Measurements from ENCODE around the gene ROGDI.
A peak's percentile ranks its signal among the peaks of the same experiment; 100 is the strongest.
"Not testable (repeated sequence)": the region's sequence is repeated elsewhere in the genome, so short reads cannot be mapped to it uniquely, and the experiment has no call there.

ROGDI gene

DNA sequence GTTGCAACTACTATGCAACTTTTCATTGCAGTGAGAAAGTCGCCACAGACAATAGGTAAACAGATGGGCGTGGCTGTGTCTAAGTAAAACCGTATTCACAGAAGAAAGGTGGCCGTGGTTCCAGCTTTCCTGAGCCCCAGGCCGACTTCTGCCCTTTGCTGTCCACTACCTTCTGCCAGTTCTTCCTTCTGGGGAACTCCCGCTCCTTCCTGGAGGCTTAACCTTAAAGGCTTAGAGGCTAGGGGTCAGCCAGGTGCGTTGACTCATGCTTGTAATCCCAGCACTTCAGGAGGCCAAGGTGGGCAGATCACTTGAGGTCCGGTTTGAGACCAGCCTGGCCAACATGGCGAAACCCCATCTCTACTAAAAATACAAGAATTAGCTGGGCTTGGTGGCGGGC is 12.2 kb downstream of the ROGDI start:
- DNase-seq: no peak

DNA sequence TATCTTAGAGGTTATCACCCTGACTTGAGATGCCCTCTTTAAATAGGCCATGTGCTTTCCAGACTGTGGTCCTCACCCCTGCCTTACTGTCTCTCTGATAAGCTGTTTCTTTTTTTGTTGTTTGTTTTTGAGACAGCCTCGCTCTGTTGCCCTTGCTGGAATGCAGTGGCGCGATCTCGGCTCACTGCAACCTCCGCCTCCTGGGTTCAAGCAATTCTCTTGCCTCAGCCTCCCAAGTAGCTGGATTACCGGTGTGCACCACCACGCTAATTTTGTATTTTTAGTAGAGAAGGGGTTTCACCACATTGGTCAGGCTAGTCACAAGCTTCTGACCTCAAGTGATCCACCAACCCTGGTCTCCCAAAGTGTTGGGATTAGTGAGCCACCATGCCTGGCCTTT is 13.5 kb downstream of the ROGDI start:
- DNase-seq: no peak

DNA sequence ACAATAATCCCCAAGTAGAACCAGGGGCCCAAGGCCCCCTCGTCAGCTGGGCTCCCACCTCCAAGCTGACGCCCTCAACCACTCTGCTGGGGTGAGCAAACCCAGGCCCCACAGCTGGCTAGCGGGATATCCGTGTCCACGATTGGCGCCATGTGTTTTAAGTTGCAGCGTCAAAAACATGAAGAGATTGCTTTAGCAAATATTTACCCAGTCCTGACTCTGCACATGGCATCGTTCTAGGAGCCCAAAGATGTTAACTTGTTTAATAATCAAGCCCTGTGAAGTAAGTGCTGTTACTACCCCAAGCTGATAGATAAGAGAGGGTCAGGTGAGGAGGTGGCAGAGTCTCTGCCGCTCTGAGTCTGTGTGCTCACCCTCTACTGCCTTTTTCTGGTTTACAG is 13.9 kb downstream of the ROGDI start:
- no peak for DNase-seq

DNA sequence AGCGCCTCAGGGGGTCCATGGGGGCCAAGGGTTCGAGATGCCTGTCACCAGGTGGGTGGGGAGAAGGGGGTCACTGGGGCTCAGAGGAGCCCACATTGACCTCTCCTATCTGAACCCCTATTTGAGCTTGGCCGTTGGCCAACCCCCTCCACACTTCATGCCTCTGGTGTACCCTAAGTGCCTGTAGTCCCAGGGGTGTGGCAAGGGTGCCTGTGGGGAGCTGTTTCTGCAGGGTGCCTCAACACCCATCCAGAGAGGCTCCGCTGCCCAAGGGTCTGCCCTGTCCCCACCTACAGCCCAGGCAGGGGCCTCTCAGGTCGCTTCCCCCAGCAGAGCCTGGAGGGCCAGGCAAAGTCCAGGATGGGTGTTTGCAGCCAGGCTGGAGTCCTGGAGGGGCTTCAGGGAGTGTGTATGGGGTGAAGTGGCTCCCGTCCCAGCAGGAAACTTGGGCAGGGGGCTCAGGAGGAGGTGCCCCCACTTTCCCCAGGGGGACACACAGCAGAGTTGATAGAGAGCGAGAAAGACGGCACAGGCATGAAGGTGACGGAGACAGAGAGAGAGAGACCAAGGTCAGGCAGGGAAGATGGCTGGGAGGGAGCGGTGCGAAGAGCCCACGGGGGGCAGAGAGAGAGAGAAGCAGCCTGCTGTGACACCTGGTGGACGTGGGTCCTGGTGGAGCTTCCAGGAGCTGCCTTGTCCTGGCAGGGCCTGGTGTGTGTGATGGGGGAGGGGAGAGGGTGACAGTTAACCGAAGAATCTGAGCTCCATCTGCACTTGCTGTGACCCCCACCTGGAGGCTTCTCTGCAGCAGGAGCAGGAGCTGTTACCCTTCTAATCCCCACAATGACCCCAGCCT is 14.6 kb downstream of the ROGDI start, which contains the start of gene SEPTIN12:
Gene SEPTIN12, minus strand, starts transcription at position 719 of the 856 bp plus-strand sequence. Its CDS starts 700 bp downstream, at position 19.
- no peak for DNase-seq

DNA sequence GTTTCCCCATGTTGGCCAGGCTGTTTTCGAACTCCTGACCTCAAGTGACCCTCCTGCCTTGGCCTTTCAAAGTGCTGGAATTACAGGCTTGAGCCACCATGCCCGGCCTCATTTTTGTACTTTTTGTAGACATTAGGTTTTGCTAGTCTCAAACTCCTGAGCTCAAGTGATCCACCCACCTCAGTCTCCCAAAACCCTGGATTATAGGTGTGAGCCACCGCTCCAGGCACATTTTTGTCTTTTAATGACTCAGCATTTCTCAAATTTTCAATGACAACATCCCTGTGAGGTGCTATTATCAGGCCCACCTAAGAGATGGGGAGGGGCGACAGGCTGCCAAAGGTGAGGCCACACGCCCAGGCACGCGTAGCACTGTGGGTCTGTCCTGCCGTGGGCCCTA is 15.4 kb downstream of the ROGDI start:
- DNase-seq: no peak

DNA sequence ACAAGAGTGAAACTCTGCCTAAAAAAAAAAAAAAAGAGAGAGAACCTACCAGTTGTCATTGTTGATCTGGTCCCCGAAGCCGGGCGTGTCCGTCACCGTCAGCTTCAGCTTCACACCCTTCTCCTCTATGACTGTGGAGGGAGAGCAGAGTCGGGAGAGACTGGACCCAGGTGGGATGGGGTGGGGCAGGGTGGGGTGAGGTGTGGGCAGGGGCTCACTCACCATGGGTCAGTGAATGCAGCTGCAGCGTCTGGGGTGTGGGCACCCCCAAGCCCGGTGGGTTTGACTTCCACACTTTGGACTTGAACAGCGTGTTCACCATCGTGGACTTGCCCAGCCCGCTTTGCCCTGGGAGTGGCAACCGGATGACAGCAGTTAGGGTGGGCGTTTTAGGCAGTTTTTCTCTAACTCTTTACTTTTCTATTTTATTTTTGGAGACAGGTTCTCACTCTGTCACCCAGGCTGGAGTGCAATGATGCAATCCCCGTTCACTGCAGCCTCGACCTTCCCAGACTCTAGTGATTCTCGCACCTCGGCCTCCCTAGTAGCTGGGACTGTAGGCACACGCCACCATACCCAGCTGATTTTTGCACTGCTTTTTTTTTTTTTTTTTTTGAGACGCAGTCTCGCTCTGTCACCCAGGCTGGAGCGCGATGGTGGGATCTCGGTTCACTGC is 16.5 kb downstream of the ROGDI start:
- no peak for DNase-seq

DNA sequence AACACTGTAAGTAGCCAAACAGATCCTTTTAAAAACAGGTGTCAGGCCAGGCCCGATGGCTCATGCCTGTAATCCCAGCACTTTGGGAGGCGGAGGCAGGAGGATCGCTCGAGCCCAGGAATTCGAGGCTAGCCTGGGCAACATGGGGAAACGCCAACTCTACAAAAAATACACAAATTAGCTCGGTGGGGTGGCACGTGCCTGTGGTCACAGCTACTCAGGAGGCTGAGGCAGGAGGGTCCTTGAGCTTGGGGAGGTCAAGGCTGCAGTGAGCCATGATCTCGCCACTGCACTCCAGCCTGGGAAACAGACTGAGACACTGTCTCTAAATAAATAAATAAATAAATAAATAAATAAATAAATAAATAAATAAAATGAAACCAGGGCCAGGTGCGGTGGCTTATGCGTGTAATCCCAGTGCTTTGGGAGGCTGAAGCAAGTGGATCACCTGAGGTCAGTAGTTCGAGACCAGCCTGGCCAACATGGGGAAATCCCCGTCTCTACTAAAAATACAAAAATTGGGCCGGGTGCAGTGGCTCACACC is 17.9 kb downstream of the ROGDI start:
- not testable (repeated sequence) for DNase-seq

DNA sequence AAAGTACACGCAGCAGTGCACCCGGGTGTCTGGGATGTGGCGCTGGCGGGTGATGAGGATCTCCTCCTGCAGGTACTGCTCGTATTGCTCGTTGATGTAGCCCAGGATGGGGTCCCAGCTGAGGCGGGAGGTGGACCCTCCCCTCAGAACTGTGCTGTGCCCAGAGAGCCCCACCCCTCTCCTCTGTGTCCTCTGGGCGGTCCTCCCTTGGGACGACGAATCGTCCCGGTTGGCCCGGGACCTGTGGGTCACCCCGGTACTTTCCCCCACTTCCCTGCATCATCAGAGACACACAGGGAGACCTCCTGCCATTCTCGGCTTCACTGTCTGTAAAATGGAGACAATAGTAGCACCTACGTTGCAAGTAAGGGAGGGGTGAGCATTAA is 18.5 kb downstream of the ROGDI start:
- DNase-seq: no peak

DNA sequence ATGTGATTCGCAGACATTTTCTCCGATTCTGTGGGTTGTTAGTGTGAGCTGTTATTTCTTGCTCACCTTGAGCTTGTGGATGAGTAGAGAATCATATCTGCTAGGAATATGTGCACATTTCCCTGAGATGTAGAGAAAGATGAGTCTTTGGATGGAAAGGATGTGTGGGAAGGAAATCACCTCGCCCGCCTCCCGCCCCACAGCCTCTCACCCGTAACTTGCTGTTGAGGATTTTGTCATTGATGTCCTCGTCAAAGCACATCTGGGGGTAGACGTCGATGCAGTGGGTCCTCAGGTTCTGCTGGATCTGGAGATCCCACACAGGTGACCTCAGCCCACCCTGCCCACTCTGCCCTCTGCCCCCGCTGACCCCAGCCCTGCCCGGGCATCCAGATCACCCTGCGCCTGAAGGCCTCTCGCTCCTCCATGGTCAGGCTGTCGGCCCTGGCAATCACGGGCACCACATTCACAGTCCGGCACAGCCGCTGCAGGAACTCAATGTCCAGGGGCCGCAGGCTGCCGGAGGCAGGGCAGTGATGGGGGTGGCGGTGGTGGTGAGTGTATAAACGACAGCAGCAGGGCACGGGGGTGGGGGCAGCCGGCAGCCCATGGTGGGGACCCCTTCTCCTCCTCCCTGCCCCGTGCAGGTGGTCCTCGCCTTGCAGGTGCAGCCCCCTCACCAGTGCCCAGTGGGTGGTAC is 19.0 kb downstream of the ROGDI start:
- DNase-seq: no peak

DNA sequence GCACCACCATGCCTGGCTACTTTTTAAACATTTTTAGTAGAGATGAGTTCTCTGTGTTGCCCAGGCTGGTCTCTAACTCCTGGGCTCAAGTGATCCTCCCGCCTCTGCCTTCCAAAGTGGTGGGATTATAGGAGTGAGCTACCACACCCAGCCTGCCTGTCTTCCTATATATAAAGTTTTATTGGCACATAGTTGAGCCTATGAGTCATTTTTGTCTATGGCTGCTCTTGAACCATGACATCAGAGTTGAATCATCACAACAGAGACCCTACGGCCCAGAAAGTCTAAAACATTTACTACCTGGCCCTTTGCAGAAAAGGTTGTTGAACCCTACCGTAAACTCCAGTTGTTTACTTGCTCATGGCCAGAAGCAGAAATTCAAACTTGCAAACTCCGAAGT is 22.2 kb downstream of the ROGDI start:
- DNase-seq: no peak

DNA sequence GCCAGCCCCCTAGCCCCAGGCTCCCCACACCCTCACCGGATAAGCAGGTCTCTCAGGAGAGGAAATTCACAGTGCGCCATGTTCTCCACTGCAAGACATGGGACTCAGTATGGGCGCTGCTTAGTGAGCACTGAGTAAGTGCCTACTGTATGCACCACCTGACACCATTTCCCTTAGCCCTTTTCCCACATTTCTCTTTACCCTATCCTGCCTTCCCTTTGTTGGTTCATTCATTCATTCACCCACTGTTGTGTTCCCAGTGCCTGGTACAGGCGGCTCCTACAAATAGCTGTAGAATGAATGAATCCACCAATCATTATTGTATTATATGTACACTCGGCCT is 24.4 kb downstream of the ROGDI start:
- DNase-seq: no peak

DNA sequence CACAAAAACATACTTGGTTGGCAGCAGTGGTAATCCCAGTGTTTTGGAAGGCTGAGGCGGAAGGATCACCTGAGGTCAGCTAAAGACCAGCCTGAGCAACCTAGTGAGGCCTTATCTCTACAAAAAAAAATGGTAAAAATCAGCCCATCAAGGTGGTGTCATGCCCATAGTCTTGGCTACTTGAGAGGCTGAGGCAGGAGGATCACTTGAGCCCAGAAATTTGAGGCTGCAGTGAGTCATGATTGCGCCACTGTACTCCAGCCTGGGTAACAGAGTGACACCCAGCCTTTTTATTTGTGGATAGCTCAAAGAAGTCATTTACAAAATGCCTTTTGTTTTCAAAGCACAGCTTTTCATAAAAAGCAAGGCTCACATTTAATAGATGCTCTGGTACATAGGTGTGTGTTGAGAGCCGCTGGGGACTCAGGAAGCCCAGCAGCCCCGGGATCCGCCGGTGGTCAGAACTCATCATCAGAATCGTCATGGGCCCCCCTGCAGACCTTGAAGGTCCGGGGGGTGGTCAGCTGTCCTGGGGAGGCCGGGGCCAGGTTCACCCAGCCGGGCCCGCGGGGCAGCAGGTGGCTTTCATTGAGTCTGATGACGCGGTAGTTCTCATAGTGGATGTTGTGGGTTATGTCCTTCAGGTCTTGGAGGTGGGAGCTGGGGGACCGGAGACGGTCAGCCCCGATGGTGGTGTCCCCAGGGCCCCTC is 24.9 kb downstream of the ROGDI start:
- DNase-seq: no peak

DNA sequence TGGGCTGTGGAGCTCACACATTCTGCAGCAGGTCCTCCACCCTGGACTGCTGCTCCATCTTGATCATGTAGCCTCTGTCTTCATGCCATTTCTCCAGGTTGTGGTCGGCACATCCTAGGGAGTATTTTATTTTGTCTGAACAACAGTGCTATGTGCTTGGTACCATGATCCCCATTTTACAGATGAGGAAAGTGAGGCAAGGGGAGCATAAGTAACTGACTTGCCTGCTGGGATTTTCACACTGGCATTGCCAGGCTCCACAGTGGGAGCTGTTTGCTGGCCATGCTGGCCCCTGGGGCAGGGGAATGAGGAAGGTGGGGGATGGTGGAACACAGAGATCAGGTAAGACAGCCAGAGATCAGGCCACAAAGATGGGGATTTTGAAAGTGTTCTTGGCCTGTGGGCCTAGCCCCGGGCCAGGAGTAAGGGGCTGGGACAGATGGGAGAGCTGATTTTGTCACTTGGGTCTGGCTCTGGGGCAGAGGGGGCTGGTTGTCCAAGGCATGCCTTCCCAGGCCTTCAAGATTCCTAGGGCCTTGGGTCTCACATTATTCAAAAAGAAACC is 26.2 kb downstream of the ROGDI start:
- no peak for DNase-seq

DNA sequence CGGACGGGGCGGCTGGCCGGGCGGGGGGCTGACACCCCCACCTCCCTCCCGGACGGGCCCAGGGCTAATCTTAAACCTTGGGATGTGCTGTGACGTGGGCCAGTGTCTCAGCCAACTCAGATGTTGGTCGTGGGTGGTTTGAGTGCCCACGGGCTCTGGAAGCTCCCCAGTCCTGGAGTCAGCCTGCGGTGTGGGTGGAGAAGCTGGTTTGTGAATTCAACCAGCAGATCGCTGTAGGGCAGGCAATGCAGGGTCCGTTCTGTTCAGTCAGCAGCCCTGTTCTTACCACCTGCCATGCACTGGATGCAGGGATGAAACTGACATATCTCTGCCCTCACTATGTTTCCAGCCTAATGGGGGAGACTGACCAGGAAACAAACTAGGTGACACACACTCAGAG is 27.4 kb downstream of the ROGDI start:
- no peak for DNase-seq

DNA sequence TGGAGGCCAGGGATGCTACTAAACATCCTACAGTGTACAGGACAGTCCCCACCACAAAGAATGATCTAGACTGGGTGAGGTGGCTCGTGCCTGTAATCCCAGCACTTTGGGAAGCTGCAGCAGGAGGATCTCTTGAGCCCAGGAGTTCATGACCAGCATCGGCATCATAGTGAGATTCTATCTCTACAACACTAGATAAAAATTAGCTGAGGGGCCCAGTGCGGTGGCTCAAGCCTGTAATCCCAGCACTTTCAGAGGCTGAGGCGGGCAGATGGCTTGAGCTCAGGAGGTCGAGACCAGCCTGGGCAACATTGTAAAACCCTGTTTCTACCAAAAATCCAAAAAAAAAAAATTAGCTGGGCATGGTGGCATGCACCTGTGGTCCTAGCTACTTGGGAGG is 30.1 kb downstream of the ROGDI start:
- DNase-seq: no peak

DNA sequence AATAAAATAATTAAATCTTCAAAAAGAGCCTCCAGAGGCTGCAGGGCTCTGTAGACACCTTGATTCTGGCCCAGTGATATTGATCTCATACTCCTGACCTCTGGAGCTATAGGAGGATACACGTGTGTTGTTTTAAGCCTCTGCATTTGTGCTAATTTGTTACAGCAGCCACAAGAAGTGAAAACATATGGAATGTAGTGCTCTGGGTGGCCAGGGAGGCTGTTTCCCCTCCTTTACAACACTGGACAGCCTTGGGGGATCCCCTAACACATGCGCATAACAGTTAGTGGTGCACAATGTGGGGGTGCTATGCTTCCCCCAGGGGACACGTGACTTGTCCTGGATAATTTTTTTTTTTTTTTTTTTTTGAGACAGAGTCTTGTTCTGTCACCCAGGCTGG is 30.8 kb downstream of the ROGDI start:
- no peak for DNase-seq

DNA sequence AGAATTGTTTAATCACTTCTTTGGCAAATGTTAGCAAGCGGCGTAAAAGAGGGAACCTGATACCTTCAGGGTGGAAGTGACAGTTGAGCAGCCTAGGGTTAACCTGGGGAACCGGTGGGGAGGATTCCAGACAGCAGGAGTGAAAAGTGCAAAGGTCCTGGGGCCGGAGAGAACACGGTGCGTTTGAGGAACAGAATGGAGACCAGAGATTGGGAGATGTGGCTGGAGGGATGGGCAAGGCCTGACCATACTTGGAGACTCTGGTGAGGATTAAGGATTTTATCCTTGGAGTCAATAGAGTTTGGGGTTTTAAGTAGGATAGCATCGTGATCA is 33.2 kb downstream of the ROGDI start:
- no peak for DNase-seq

DNA sequence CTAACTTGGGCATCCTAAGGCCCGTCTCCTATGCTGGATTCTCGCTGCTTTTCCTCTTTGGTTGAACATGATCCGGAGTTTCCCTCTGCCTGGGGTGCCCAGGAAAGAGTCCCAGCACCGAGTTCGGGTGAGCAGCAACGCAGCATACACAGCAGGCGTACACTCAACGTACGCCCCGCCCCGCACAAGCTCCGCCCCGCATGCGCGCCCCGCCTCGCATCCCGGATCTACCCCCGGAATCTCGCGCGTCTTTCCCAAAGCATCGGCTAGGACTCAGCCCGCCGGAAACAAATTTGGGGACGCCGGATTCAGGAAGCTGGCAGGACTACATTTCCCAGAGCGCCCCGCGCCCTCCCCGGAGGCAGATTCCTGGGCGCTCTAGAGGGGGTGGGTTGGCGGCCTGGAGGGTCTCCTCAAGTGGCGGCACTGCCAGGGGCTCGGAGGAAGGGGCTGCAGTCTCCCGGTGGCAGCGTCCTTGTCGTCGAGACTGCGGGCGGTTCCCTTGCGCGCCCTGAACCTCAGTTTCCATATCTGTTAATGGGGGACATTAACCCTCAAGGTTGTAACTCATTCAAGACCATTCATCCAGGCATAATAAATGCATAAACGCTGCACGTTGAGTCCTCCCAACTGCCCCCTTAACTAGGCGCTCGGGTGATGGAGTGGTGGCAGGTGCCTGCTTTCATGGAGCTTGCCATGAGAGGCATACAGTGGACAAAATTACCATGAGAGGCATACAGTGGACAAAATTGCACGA is 33.7 kb downstream of the ROGDI start:
- DNase-seq: peak; percentile 83

DNA sequence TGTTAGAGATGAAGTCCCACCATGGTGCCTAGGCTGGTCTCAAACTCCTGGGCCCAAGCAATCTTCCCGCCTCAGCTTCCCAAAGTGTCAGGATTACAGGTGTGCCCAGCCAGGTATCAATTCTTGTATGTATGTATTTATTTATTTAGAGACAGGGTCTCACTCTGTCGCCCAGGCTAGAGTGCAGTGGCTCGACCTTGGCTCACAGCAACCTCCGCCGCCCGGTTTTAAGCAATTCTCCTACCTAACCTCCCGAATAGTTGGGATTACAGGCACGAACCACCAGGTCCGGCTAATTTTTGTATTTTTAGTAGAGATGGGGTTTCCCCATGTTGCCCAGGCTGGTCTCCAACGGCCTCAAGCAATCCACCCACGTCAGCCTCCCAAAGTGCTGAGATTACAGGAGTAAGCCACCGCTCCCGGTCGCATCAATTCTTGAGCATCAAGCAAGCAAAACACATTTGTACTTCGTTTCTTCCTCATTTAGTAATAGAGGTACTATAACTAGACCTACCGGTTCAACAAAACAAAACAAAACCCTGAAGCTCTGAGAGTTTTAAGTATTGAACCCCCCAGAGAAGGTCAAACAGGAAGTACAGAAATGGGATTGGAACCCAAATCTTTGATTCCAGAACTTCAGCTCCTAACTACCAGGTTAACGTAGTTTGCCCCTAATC is 34.4 kb downstream of the ROGDI start:
- no peak for DNase-seq

DNA sequence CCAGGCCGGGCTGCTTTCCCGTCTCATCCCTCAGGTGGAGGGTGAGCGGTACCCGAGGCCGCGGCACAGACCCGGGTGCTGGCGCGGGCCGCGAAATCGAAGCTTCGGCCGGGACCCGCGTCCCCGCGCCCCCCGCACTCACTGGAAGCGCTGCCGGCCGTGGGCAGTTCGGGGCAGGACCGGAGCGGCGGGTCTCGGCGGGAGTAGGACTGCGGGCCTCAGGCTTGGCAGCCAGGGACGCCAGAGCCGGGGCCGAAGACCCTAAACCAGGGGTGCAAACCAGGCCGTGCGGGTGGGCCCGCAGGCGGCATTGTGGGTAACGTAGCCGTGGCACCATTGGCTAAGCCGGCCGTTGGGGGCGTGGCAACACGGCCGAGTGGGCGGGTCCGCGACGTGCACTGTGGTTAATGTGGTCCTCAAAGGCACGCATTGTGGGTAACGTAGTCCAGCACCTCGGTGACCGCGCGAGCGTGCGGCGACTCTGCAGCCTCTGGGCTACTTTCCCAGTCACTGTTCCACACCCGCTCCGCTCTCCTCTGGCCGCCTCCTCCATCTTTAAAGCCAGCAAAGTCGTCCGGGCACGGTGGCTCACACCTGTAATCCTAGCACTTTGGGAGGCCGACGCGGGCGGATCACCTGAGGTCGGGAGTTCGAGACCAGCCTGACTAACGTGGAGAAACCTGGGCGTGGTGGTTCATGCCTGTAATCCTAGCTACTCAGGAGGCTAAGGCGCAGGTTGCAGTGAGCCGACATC is 35.4 kb downstream of the ROGDI start, which contains the start of gene ZNF500:
Gene ZNF500, minus strand, starts transcription at position 288 of the 754 bp plus-strand sequence. CDS start 1,184 bp downstream, outside the sequence.
- peak; percentile 75 for DNase-seq

Data from NCI-H2081 treated with DMSO at 0.1 percent for 48 hours (cell line).